Stimulated activated CD4-positive, alpha-beta T cell treated with anti-CD3 and anti-CD28 coated beads, Interleukin-12 subunit alpha, Interleukin-12 subunit beta, amount 100 ng/mL, for 48 hours (primary cell): Measurements from ENCODE around the gene ATP2B2.

Experiments
- DNase-seq, 3 donors: peaks; one replicate each; pipeline ENCODE4 v3.0.0-alpha.2; 2020; ENCODE audit warnings: low read depth in 2 of 3, low spot score in 1 of 3

The ATP2B2 gene

GRCh38 chr3:10470120-10471053 lies 35.0 kb downstream of the ATP2B2 start:
- no peak for DNase-seq

- DNase-seq: no peak
Measured at GRCh38 chr3:10469441-10470119, 35.8 kb downstream of the ATP2B2 start.

- DNase-seq: no peak
Measured at GRCh38 chr3:10468613-10469354, 36.6 kb downstream of the ATP2B2 start.

GRCh38 chr3:10467904-10468612 lies 37.3 kb downstream of the ATP2B2 start:
- no peak for DNase-seq

- no peak for DNase-seq
Measured at GRCh38 chr3:10467204-10467603, 38.2 kb downstream of the ATP2B2 start.

- no peak for DNase-seq
Measured at GRCh38 chr3:10466186-10466585, 39.2 kb downstream of the ATP2B2 start.

GRCh38 chr3:10465161-10465560 lies 40.2 kb downstream of the ATP2B2 start:
- no peak for DNase-seq

GRCh38 chr3:10463533-10464434 lies 41.6 kb downstream of the ATP2B2 start:
- DNase-seq: no peak

GRCh38 chr3:10462641-10463532 lies 42.5 kb downstream of the ATP2B2 start:
- no peak for DNase-seq

GRCh38 chr3:10460951-10461545 lies 44.3 kb downstream of the ATP2B2 start:
- DNase-seq: no peak

- peak; percentile 35 to 44 (median 35) for DNase-seq
Measured at GRCh38 chr3:10459954-10460754, 45.2 kb downstream of the ATP2B2 start.

GRCh38 chr3:10457560-10457959 lies 47.8 kb downstream of the ATP2B2 start:
- DNase-seq: no peak

GRCh38 chr3:10456981-10457380 lies 48.4 kb downstream of the ATP2B2 start:
- no peak for DNase-seq

- DNase-seq: no peak
Measured at GRCh38 chr3:10455545-10455914, 49.9 kb downstream of the ATP2B2 start.

- DNase-seq: no peak
Measured at GRCh38 chr3:10454907-10455544, 50.4 kb downstream of the ATP2B2 start.

- DNase-seq: no peak
Measured at GRCh38 chr3:10453431-10454163, 51.8 kb downstream of the ATP2B2 start.
